GM12878 (cell line): ENCODE results near the gene CHFR. TPM values are rescaled to one million over a fixed set of nuclear protein-coding genes. Genes with fewer than 3 reads are reported as not detected.

Source experiments
- ATAC-seq: fragments of 200-7000 bp; cut with Tn5 transposase; 3 replicates; pipeline ENCODE4 v1.9.1; 2020; ENCODE audit warnings: mild to moderate bottlenecking, moderate library complexity
- BruUV-seq: library from RNA; stranded (reverse); fragments of 400-500 nt; replicated peaks from 2 replicates; lab custom pipeline; 2021; lab: Mats Ljungman, UMichigan
- CTCF ChIA-PET: fragments of 300-600 bp; sonication (Branson Sonifier 250); formaldehyde crosslinking; extraction: SDS; loops from one replicate; lab custom pipeline; 2021; ENCODE audit warnings: inconsistent platforms; lab: Yijun Ruan, JAX
- POLR2A ChIA-PET: fragments of 350-600 bp; formaldehyde crosslinking; extraction: SDS; loops from one replicate; lab custom pipeline; 2021; ENCODE audit warnings: inconsistent platforms; lab: Charles Lee
- RAD21 ChIA-PET: fragments of 300-600 bp; sonication (Branson Sonifier 250); formaldehyde crosslinking; loops from one replicate; lab custom pipeline; 2023; ENCODE audit warnings: antibody characterized with exemption; ENCODE audit not compliant: unreplicated experiment; lab: Charles Lee
- SMC1A ChIA-PET: fragments of 300-600 bp; sonication (Branson Sonifier 250); formaldehyde crosslinking; loops from one replicate; lab custom pipeline; 2023; ENCODE audit not compliant: unreplicated experiment, uncharacterized antibody; lab: Charles Lee
- DNase-seq: peaks from one replicate; pipeline ENCODE4 v3.0.0-alpha.2; 2011; ENCODE audit warnings: low read depth, low spot score
- FAIRE-seq: peaks from 3 replicates; lab custom pipeline; 2011; peaks lifted over from hg19 to GRCh38; lab: Jason Lieb, UNC
- H2AFZ ChIP-seq: 2 replicates; pipeline ENCODE4 v1.6.0; 2011; ENCODE audit warnings: low read depth, low read length, control low read depth; ENCODE audit not compliant: control insufficient read depth
- H3K27ac ChIP-seq: 2 replicates; pipeline ENCODE4 v1.5.1; 2011; ENCODE audit warnings: control low read depth; ENCODE audit not compliant: control insufficient read depth, insufficient read depth
- H3K27me3 ChIP-seq, 2 experiments: replicated peaks in 1 of 2; 2 replicates each; pipeline versions ENCODE4 v1.6.0 to v1.6.1; 2011; ENCODE audit warnings: low read length in 1 of 2; ENCODE audit not compliant: control insufficient read depth in 2 of 2, insufficient read depth in 2 of 2
- H3K36me3 ChIP-seq, 2 experiments: 2 replicates each; pipeline ENCODE4 v1.5.1; 2011; ENCODE audit warnings: low read length in 1 of 2; ENCODE audit not compliant: control insufficient read depth in 2 of 2, insufficient read depth in 2 of 2
- H3K4me1 ChIP-seq: 2 replicates; pipeline ENCODE4 v1.6.1; 2011; ENCODE audit warnings: mild to moderate bottlenecking, low read length, moderate library complexity, mixed read lengths; ENCODE audit not compliant: control insufficient read depth, insufficient read depth
- H3K4me2 ChIP-seq: 2 replicates; pipeline ENCODE4 v1.6.0; 2011; ENCODE audit warnings: control low read depth; ENCODE audit not compliant: control insufficient read depth, insufficient read depth
- H3K4me3 ChIP-seq: fragments of 200-600 bp; sonication (generic); 2 replicates; pipeline ENCODE4 v1.5.1; 2016
- H3K79me2 ChIP-seq: 2 replicates; pipeline ENCODE4 v1.6.0; 2011; ENCODE audit warnings: low read length; ENCODE audit not compliant: control insufficient read depth, insufficient read depth
- H3K9ac ChIP-seq: 2 replicates; pipeline ENCODE4 v1.8.0; 2011; ENCODE audit warnings: low read length, control low read depth, mixed read lengths; ENCODE audit not compliant: control insufficient read depth, insufficient read depth
- H3K9me3 ChIP-seq: replicated peaks from 3 replicates; pipeline ENCODE4 v1.5.1; 2011; ENCODE audit warnings: mild to moderate bottlenecking, low read length; ENCODE audit not compliant: control insufficient read depth, insufficient read depth
- H4K20me1 ChIP-seq: 2 replicates; pipeline ENCODE4 v1.6.0; 2011; ENCODE audit not compliant: control insufficient read depth, insufficient read depth
- ETV6 ChIP-seq, 2 experiments: fragments of 450-650 bp in 1 of 2; IDR thresholded peaks in 1 of 2; conservative IDR thresholded peaks in 1 of 2; 2 replicates each; pipeline ENCODE4 v1.6.1; 2014; ENCODE audit warnings: antibody characterized with exemption in 1 of 2, borderline replicate concordance in 1 of 2, low read depth in 1 of 2, mild to moderate bottlenecking in 1 of 2, moderate library complexity in 1 of 2
- EZH2 ChIP-seq: IDR thresholded peaks from 2 replicates; pipeline ENCODE4 v1.6.1; 2012; ENCODE audit warnings: low read depth, mild to moderate bottlenecking, control low read depth, inconsistent platforms, low read length, borderline replicate concordance; ENCODE audit not compliant: control insufficient read depth
- FOS ChIP-seq: IDR thresholded peaks from 3 replicates; pipeline ENCODE4 v1.6.1; 2011; ENCODE audit warnings: borderline replicate concordance; ENCODE audit not compliant: insufficient read length; ENCODE audit errors: extremely low read depth
- GABPA ChIP-seq: IDR thresholded peaks from 2 replicates; pipeline ENCODE4 v1.6.1; 2014; ENCODE audit warnings: antibody characterized with exemption, low read depth, mild to moderate bottlenecking, inconsistent platforms
- IRF4 ChIP-seq: IDR thresholded peaks from 2 replicates; pipeline ENCODE4 v1.6.1; 2011; ENCODE audit warnings: low read depth, low read length
- JUND ChIP-seq: IDR thresholded peaks from 2 replicates; pipeline ENCODE4 v1.6.1; 2012; ENCODE audit warnings: low read depth, mild to moderate bottlenecking, low read length, improper control_type of control experiment, moderate library complexity
- KAT2A ChIP-seq: conservative IDR thresholded peaks from 2 replicates; pipeline ENCODE4 v1.6.1; 2011; ENCODE audit warnings: low read depth, low read length; ENCODE audit not compliant: control insufficient read depth
- MTA2 ChIP-seq: fragments of 450-650 bp; IDR thresholded peaks from 2 replicates; pipeline ENCODE4 v1.6.1; 2016; ENCODE audit warnings: low read depth, mild to moderate bottlenecking, moderate library complexity
- NBN ChIP-seq: fragments of 450-650 bp; IDR thresholded peaks from 2 replicates; pipeline ENCODE4 v1.6.1; 2016
- PML ChIP-seq: IDR thresholded peaks from 2 replicates; pipeline ENCODE4 v1.6.1; 2012; ENCODE audit warnings: low read length, inconsistent platforms
- RFX5 ChIP-seq: IDR thresholded peaks from 2 replicates; pipeline ENCODE4 v1.6.1; 2011; ENCODE audit warnings: low read depth, low read length, improper control_type of control experiment
- STAT1 ChIP-seq: fragments of 450-650 bp; conservative IDR thresholded peaks from 2 replicates; pipeline ENCODE4 v1.6.1; 2014; ENCODE audit warnings: antibody characterized with exemption, mild to moderate bottlenecking
- SUPT20H ChIP-seq: IDR thresholded peaks from 2 replicates; pipeline ENCODE4 v1.6.1; 2011; ENCODE audit warnings: low read depth, mild to moderate bottlenecking, low read length, moderate library complexity, borderline replicate concordance; ENCODE audit not compliant: control insufficient read depth
- SUZ12 ChIP-seq: fragments of 200-600 bp; sonication (generic); IDR thresholded peaks from one replicate; pipeline ENCODE4 v1.6.1; 2018; ENCODE audit warnings: antibody characterized with exemption, mild to moderate bottlenecking; ENCODE audit not compliant: unreplicated experiment
- WRNIP1 ChIP-seq: IDR thresholded peaks from 2 replicates; pipeline ENCODE4 v1.6.1; 2011; ENCODE audit warnings: low read depth, low read length, improper control_type of control experiment, borderline replicate concordance
- ZSCAN29 ChIP-seq: fragments of 450-650 bp; IDR thresholded peaks from 2 replicates; pipeline ENCODE4 v1.6.1; 2017; ENCODE audit warnings: mild to moderate bottlenecking, moderate library complexity
- WGBS: methylation state at CpG from one replicate; pipeline ENCODE4 v1.1.6; 2016; ENCODE audit warnings: low lambda C conversion rate; ENCODE audit not compliant: insufficient replicate concordance, insufficient coverage; ENCODE audit errors: missing lambda C conversion rate; 5-methylcytosine and 5-hydroxymethylcytosine counted together
- in situ Hi-C: fragments of 300-500 bp; cut with MboI; formaldehyde crosslinking; loops from 9 replicates; pipeline ENCODE4 v1.14.3; 2018; ENCODE audit warnings: mixed read lengths
- intact Hi-C: fragments of 100-400 bp; cut with micrococcal nuclease; formaldehyde crosslinking; loops from one replicate; pipeline ENCODE4 v1.14.2; 2022; ENCODE audit not compliant: unreplicated experiment
- polyA plus RNA-seq, 11 experiments: library from polyadenylated mRNA; depleted of rRNA in 4 of 11; unstranded in 6 of 11; stranded (reverse) in 5 of 11; fragments of >200 nt; fragmentation: Nextera tagmentation in 4 of 11; fragmentation: Illumina TruSeq in 1 of 11; extraction: Ambion mirVana in 4 of 11; extraction: Trizol in 1 of 11; gene quantifications; 1 replicate in 1 of 11; 2 replicates in 10 of 11; pipeline versions ENCODE4 v1.2.1 to v1.2.3, GENCODE V29; 2011 to 2016; ENCODE audit warnings: inconsistent platforms in 2 of 11, missing spikeins in 2 of 11, low read depth in 1 of 11
- total RNA-seq, 4 experiments: library from RNA; depleted of rRNA in 3 of 4; stranded (reverse); fragments of >200 nt in 3 of 4; fragmentation: Illumina TruSeq in 1 of 4; extraction: Trizol in 1 of 4; gene quantifications; 2 replicates each; pipeline versions ENCODE4 v1.2.1 to v1.2.3, GENCODE V29; 2013 to 2021
- TF ChIP-seq, protein P1 (sequence below): fragments of 450-650 bp; IDR thresholded peaks from 2 replicates; pipeline ENCODE4 v1.6.1; 2017; ENCODE audit warnings: antibody characterized with exemption, mild to moderate bottlenecking, moderate library complexity

Gene CHFR
- total and polyA plus RNA-seq, 10 of the 15 experiments (the other 5 are each of a cell fraction or from before 2014, with no cell fraction given): 1.1 to 49.4 (median 34.4) TPM

GRCh38 chr12:132828706-132829534, 58.5 kb downstream of the CHFR start, which contains the start of gene GOLGA3:
Gene GOLGA3 (minus strand): TSS chr12:132828869. CDS start chr12:132822128, 6,741 bp downstream.
- ATAC-seq: peak; percentile 97
- TF ChIP-seq WRNIP1: peak; percentile 95
- peak in 1 of 2 experiments; percentile 20; a peak in 1 of 4 replicates for TF ChIP-seq ETV6 (conservative IDR thresholded peaks at IDR 0.05 in 1 of 2, IDR thresholded peaks at IDR 0.05 in 1 of 2; ENCODE audit: borderline replicate concordance in 1 of 2, low read depth in 1 of 2)
- TF ChIP-seq NBN: peak; percentile 95
- peak; percentile 72; the same call in 1 of the 2 replicates for TF ChIP-seq ZSCAN29
- 0 out of 2 replicates have a peak, but pooled peaks have one; percentile 17 for TF ChIP-seq JUND
- TF ChIP-seq SUZ12: no peak
- TF ChIP-seq, protein P1, sequence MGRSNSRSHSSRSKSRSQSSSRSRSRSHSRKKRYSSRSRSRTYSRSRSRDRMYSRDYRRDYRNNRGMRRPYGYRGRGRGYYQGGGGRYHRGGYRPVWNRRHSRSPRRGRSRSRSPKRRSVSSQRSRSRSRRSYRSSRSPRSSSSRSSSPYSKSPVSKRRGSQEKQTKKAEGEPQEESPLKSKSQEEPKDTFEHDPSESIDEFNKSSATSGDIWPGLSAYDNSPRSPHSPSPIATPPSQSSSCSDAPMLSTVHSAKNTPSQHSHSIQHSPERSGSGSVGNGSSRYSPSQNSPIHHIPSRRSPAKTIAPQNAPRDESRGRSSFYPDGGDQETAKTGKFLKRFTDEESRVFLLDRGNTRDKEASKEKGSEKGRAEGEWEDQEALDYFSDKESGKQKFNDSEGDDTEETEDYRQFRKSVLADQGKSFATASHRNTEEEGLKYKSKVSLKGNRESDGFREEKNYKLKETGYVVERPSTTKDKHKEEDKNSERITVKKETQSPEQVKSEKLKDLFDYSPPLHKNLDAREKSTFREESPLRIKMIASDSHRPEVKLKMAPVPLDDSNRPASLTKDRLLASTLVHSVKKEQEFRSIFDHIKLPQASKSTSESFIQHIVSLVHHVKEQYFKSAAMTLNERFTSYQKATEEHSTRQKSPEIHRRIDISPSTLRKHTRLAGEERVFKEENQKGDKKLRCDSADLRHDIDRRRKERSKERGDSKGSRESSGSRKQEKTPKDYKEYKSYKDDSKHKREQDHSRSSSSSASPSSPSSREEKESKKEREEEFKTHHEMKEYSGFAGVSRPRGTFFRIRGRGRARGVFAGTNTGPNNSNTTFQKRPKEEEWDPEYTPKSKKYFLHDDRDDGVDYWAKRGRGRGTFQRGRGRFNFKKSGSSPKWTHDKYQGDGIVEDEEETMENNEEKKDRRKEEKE: no peak
- TF ChIP-seq FOS: no peak
- no peak for TF ChIP-seq RFX5
- TF ChIP-seq IRF4: peak; percentile 53; the same call in 1 of the 2 replicates
- TF ChIP-seq GABPA: peak; percentile 96
- no peak for TF ChIP-seq EZH2
- TF ChIP-seq SUPT20H: no peak
- TF ChIP-seq KAT2A: no peak
- peak; percentile 99 for TF ChIP-seq STAT1
- peak; percentile 40; the same call in 1 of the 2 replicates for TF ChIP-seq MTA2
- 0 out of 2 replicates have a peak, but pooled peaks have one; percentile 20 for TF ChIP-seq PML

More at GRCh38 chr12:132828706-132829534, 58.5 kb downstream of the CHFR start, which contains the start of gene GOLGA3:
- POLR2A ChIA-PET: interaction anchor here (0.5 to 1.2 kb wide), 4 partner anchors 9 to 73 kb away, joined by 3 to 7 read pairs (median 3); no protein-coding TSS in a partner anchor
- Histone ChIP-seq H3K4me3 (peak within 1 kb of the TSS; percentile 97), H3K79me2 (peaks cover 40% of the 10 kb centered on the region), H4K20me1 (no peaks in the 10 kb centered on the region), H3K36me3 (peaks cover 6 to 17% of the 10 kb centered on the region in 2 experiments; a peak in 3 of 4 replicates), H3K9ac (peak within 1 kb of the TSS; percentile 97), H3K27ac (peak within 1 kb of the TSS; percentile 100), H3K4me1 (peaks cover 12% of the 10 kb centered on the region), H3K27me3 (no peaks in the 10 kb centered on the region), H3K4me2 (peak within 1 kb of the TSS; percentile 84), H3K9me3 (no peaks in the 10 kb centered on the region), H2AFZ (peak within 1 kb of the TSS; percentile 98)
- FAIRE-seq (peak; percentile 90), DNase-seq (peak; percentile 68)
- intact Hi-C loops (no loop called here), in situ Hi-C loops (no loop called here)
- RAD21 ChIA-PET: interaction anchor here (1.2 to 1.6 kb wide), 3 partner anchors 9 to 251 kb away, joined by 3 to 6 read pairs (median 5); no protein-coding TSS in a partner anchor
- SMC1A ChIA-PET: interaction anchor here (0.6 to 1.6 kb wide), 4 partner anchors 8 to 157 kb away, joined by 3 to 6 read pairs (median 3); partner anchors contain the start of gene ZNF26
- 5% methylated on average over 63 of the region's 78 CpGs for WGBS
- BruUV-seq: no TSS peak
- CTCF ChIA-PET: interaction anchor here (0.6 to 1.2 kb wide), 3 partner anchors 9 to 60 kb away, joined by 3 to 6 read pairs (median 5); partner anchors contain the start of gene CHFR
